Stimulated activated naive B cell treated with anti-CD40 and anti-IgM and Interleukin-4, amounts not matched to agents 10 μg/mL and 1 μg/mL and 100 μg/mL, for 72 hours (primary cell): Measurements from ENCODE around the gene WBP1.
"Not testable (repeated sequence)": the region's sequence is repeated elsewhere in the genome, so short reads cannot be mapped to it uniquely, and the experiment has no call there.

Experiments
- ATAC-seq, 2 donors: fragments of 150-1000 bp; cut with Tn5 transposase; replicated peaks; 2 replicates each; pipeline ENCODE4 v1.10.0; 2021; ENCODE audit warnings: moderate library complexity in 1 of 2
- DNase-seq: peaks from one replicate; pipeline ENCODE4 v3.0.0; 2021
- H3K27ac Mint-ChIP-seq: one replicate; pipeline ENCODE4 v1.8.0; 2022; ENCODE audit warnings: mild to moderate bottlenecking, mixed read lengths
- H3K27me3 Mint-ChIP-seq, 2 donors: one replicate each; pipeline ENCODE4 v1.8.0; 2022; ENCODE audit warnings: mixed read lengths in 2 of 2
- H3K36me3 Mint-ChIP-seq, 2 donors: one replicate each; pipeline ENCODE4 v1.8.0; 2022; ENCODE audit warnings: mixed read lengths in 2 of 2, mild to moderate bottlenecking in 1 of 2
- H3K4me1 Mint-ChIP-seq, 2 donors: one replicate each; pipeline ENCODE4 v1.8.0; 2022; ENCODE audit warnings: mixed read lengths in 2 of 2, mild to moderate bottlenecking in 1 of 2
- H3K4me3 Mint-ChIP-seq, 2 donors: one replicate each; pipeline ENCODE4 v1.8.0; 2022; ENCODE audit warnings: mild to moderate bottlenecking in 2 of 2, mixed read lengths in 2 of 2, moderate library complexity in 1 of 2
- H3K9me3 Mint-ChIP-seq, 2 donors: one replicate each; pipeline ENCODE4 v1.8.0; 2022; ENCODE audit warnings: mixed read lengths in 2 of 2, mild to moderate bottlenecking in 1 of 2

The WBP1 gene

GRCh38 chr2:74439373-74439772 is 18.9 kb upstream of the WBP1 start:
- no peak for ATAC-seq
- Mint-ChIP-seq H3K9me3 (peaks cover 0 to 2% of the 10 kb centered on the region in 2 donors), H3K36me3 (peaks cover 0 to 13% of the 10 kb centered on the region in 2 donors), H3K4me1 (peaks cover 41 to 74% of the 10 kb centered on the region in 2 donors), H3K27me3 (peaks cover 8 to 17% of the 10 kb centered on the region in 2 donors), H3K4me3 (peak overlapping the region; percentile 87 to 88), H3K27ac (peak overlapping the region; percentile 88)
- DNase-seq, result no peak

- Mint-ChIP-seq H3K27ac (peak overlapping the region; percentile 88), H3K4me3 (peak overlapping the region; percentile 87 to 88), H3K36me3 (peaks cover 0 to 13% of the 10 kb centered on the region in 2 donors), H3K4me1 (peaks cover 44 to 78% of the 10 kb centered on the region in 2 donors), H3K9me3 (peaks cover 0 to 2% of the 10 kb centered on the region in 2 donors), H3K27me3 (peaks cover 12 to 21% of the 10 kb centered on the region in 2 donors)
- no peak for DNase-seq
- ATAC-seq, result no peak
Measured at GRCh38 chr2:74439803-74440377, 18.3 kb upstream of the WBP1 start.

- peaks cover 44 to 76% of the 10 kb centered on the region in 2 donors for H3K4me1 Mint-ChIP-seq
- peak overlapping the region; percentile 87 to 88 for H3K4me3 Mint-ChIP-seq
- H3K9me3 Mint-ChIP-seq, result peaks cover 0 to 2% of the 10 kb centered on the region in 2 donors
- DNase-seq (peak; percentile 73), ATAC-seq (peak; percentile 89 to 92)
- H3K27me3 Mint-ChIP-seq, result peaks cover 18 to 21% of the 10 kb centered on the region in 2 donors
- H3K27ac Mint-ChIP-seq, result peak overlapping the region; percentile 88
- peaks cover 0 to 13% of the 10 kb centered on the region in 2 donors for H3K36me3 Mint-ChIP-seq
Measured at GRCh38 chr2:74440378-74441169, 17.7 kb upstream of the WBP1 start.

GRCh38 chr2:74441170-74441689 is 17.0 kb upstream of the WBP1 start:
- DNase-seq (peak; percentile 40), ATAC-seq (peak; percentile 31 to 40)
- Mint-ChIP-seq H3K27ac (peak overlapping the region; percentile 31), H3K4me3 (peak overlapping the region; percentile 87 to 88), H3K36me3 (peaks cover 0 to 9% of the 10 kb centered on the region in 2 donors), H3K9me3 (peaks cover 0 to 2% of the 10 kb centered on the region in 2 donors), H3K4me1 (peaks cover 40 to 70% of the 10 kb centered on the region in 2 donors), H3K27me3 (peaks cover 20 to 21% of the 10 kb centered on the region in 2 donors)

GRCh38 chr2:74441690-74442482 is 16.4 kb upstream of the WBP1 start, which contains the start of gene RTKN:
TSS of gene RTKN (minus strand) at chr2:74441937. CDS start at chr2:74441816, 121 bp downstream.
- peak within 1 kb of the TSS; percentile 89 for H3K27ac Mint-ChIP-seq
- peaks cover 0 to 9% of the 10 kb centered on the region in 2 donors for H3K36me3 Mint-ChIP-seq
- peaks cover 36 to 63% of the 10 kb centered on the region in 2 donors for H3K4me1 Mint-ChIP-seq
- no peak for DNase-seq
- peak within 1 kb of the TSS; percentile 87 to 88 for H3K4me3 Mint-ChIP-seq
- H3K27me3 Mint-ChIP-seq, result peaks cover 20 to 21% of the 10 kb centered on the region in 2 donors
- H3K9me3 Mint-ChIP-seq, result peaks cover 0 to 2% of the 10 kb centered on the region in 2 donors
- peak; percentile 19 to 26 for ATAC-seq

GRCh38 chr2:74442483-74443297 is 15.5 kb upstream of the WBP1 start:
- peak overlapping the region; percentile 89 for H3K27ac Mint-ChIP-seq
- H3K27me3 Mint-ChIP-seq, result peaks cover 26 to 30% of the 10 kb centered on the region in 2 donors
- not testable (repeated sequence) for ATAC-seq, H3K9me3 Mint-ChIP-seq, DNase-seq, H3K36me3 Mint-ChIP-seq
- peaks cover 30 to 55% of the 10 kb centered on the region in 2 donors for H3K4me1 Mint-ChIP-seq
- peak overlapping the region; percentile 87 to 88 for H3K4me3 Mint-ChIP-seq

GRCh38 chr2:74444498-74445318 is 13.5 kb upstream of the WBP1 start:
- no peaks in the 10 kb centered on the region for H3K36me3 Mint-ChIP-seq
- peaks cover 16 to 35% of the 10 kb centered on the region in 2 donors for H3K4me1 Mint-ChIP-seq
- DNase-seq, result no peak
- H3K4me3 Mint-ChIP-seq, result no peak overlapping the region
- no peak overlapping the region for H3K27ac Mint-ChIP-seq
- H3K27me3 Mint-ChIP-seq, result peaks cover 27 to 30% of the 10 kb centered on the region in 2 donors
- H3K9me3 Mint-ChIP-seq, result peaks cover 0 to 2% of the 10 kb centered on the region in 2 donors
- ATAC-seq, result no peak

- Mint-ChIP-seq H3K4me1 (peaks cover 5 to 12% of the 10 kb centered on the region in 2 donors), H3K4me3 (no peak overlapping the region), H3K27ac (peak overlapping the region; percentile 16), H3K36me3 (no peaks in the 10 kb centered on the region), H3K9me3 (no peaks in the 10 kb centered on the region), H3K27me3 (peaks cover 19% of the 10 kb centered on the region in 2 donors)
- DNase-seq (no peak), ATAC-seq (no peak)
Measured at GRCh38 chr2:74447230-74447999, 10.8 kb upstream of the WBP1 start.

GRCh38 chr2:74448771-74449170 is 9.5 kb upstream of the WBP1 start:
- no peaks in the 10 kb centered on the region for H3K36me3 Mint-ChIP-seq
- no peak overlapping the region for H3K4me3 Mint-ChIP-seq

GRCh38 chr2:74450570-74451190 is 7.6 kb upstream of the WBP1 start:
- Mint-ChIP-seq H3K27me3 (peaks cover 7 to 9% of the 10 kb centered on the region in 2 donors), H3K36me3 (peaks cover 5 to 6% of the 10 kb centered on the region in 2 donors), H3K4me1 (peaks cover 8 to 11% of the 10 kb centered on the region in 2 donors), H3K9me3 (no peaks in the 10 kb centered on the region), H3K4me3 (no peak overlapping the region), H3K27ac (no peak overlapping the region)
- no peak for ATAC-seq
- no peak for DNase-seq

More at GRCh38 chr2:74448771-74449170, 9.5 kb upstream of the WBP1 start:
- DNase-seq (no peak), ATAC-seq (no peak)
- H3K4me1 Mint-ChIP-seq, result peaks cover 5 to 10% of the 10 kb centered on the region in 2 donors
- H3K9me3 Mint-ChIP-seq, result no peaks in the 10 kb centered on the region
- H3K27ac Mint-ChIP-seq, result no peak overlapping the region
- peaks cover 14 to 19% of the 10 kb centered on the region in 2 donors for H3K27me3 Mint-ChIP-seq

- ATAC-seq (peak; percentile 52 to 55), DNase-seq (peak; percentile 97)
- Mint-ChIP-seq H3K4me1 (peaks cover 31 to 38% of the 10 kb centered on the region in 2 donors), H3K27ac (peak within 1 kb of the TSS; percentile 100), H3K36me3 (peaks cover 9 to 25% of the 10 kb centered on the region in 2 donors), H3K27me3 (no peaks in the 10 kb centered on the region), H3K9me3 (no peaks in the 10 kb centered on the region), H3K4me3 (peak within 1 kb of the TSS; percentile 84 to 94)
Measured at GRCh38 chr2:74454654-74455511, 3.4 kb upstream of the WBP1 start, which contains the start of gene INO80B. TSS of gene INO80B (plus strand) at chr2:74455087. CDS start at chr2:74455117, 30 bp downstream.
